B cell (primary cell): ENCODE measurements around the gene NPW. TPM values are rescaled to one million over a fixed set of nuclear protein-coding genes. Genes with fewer than 3 reads are reported as not detected.

Source experiments
- ATAC-seq: fragments of 200-7000 bp; cut with Tn5 transposase; one replicate; pipeline ENCODE4 v1.10.0; 2021; ENCODE audit warnings: low read depth, mild to moderate bottlenecking, moderate number of reproducible peaks, moderate library complexity
- CTCF ChIA-PET: fragments of 350-600 bp; sonication (Branson Sonifier 250); formaldehyde crosslinking; loops from one replicate; lab custom pipeline; 2021; ENCODE audit warnings: antibody characterized with exemption, inconsistent platforms; lab: Charles Lee
- POLR2A ChIA-PET: fragments of 350-600 bp; sonication (Branson Sonifier 250); formaldehyde crosslinking; loops from one replicate; lab custom pipeline; 2021; ENCODE audit warnings: antibody characterized with exemption; lab: Charles Lee
- DNase-seq: peaks from one replicate; pipeline ENCODE4 v3.0.0; 2013
- H2AFZ ChIP-seq: 2 replicates; pipeline ENCODE4 v1.6.1; 2012; ENCODE audit warnings: mild to moderate bottlenecking, low read depth, low read length; ENCODE audit not compliant: insufficient read depth, poor library complexity, severe bottlenecking
- H3K27ac ChIP-seq, 2 donors: 1 replicate in 1 of 2; 2 replicates in 1 of 2; pipeline ENCODE4 v1.5.1; 2012 to 2013; ENCODE audit warnings: low read length in 2 of 2, mild to moderate bottlenecking in 2 of 2, moderate library complexity in 1 of 2
- H3K27me3 ChIP-seq, 4 experiments: fragments of 200-600 bp in 1 of 4; sonication (generic) in 1 of 4; replicated peaks in 1 of 4; 1 replicate in 2 of 4; 2 replicates in 2 of 4; pipeline versions ENCODE4 v1.6.1 to v1.7.0; 2013 to 2016; ENCODE audit warnings: low read length in 3 of 4, mild to moderate bottlenecking in 2 of 4, mixed read lengths in 1 of 4, moderate library complexity in 1 of 4; ENCODE audit not compliant: insufficient read depth in 4 of 4, control insufficient read depth in 3 of 4; ENCODE audit errors: control extremely low read depth in 1 of 4
- H3K36me3 ChIP-seq, 2 experiments: replicated peaks in 1 of 2; 1 replicate in 1 of 2; 2 replicates in 1 of 2; pipeline versions ENCODE4 v1.6.1 to v1.7.1; 2013; ENCODE audit warnings: low read length in 1 of 2; ENCODE audit not compliant: insufficient read depth in 2 of 2, control insufficient read depth in 1 of 2; ENCODE audit errors: control extremely low read depth in 1 of 2, extremely low read depth in 1 of 2
- H3K4me1 ChIP-seq, 2 donors: fragments of 200-600 bp in 1 of 2; sonication (generic) in 1 of 2; 1 replicate in 1 of 2; 2 replicates in 1 of 2; pipeline versions ENCODE4 v1.5.1 to v1.6.1; 2013 to 2017; ENCODE audit warnings: low read length in 2 of 2; ENCODE audit not compliant: control insufficient read depth in 2 of 2, insufficient read depth in 2 of 2
- H3K4me2 ChIP-seq: replicated peaks from 2 replicates; pipeline ENCODE3; 2012; ENCODE audit warnings: mild to moderate bottlenecking, low read depth, low read length; ENCODE audit not compliant: poor library complexity, severe bottlenecking
- H3K4me3 ChIP-seq, 5 experiments: fragments of 200-600 bp in 1 of 5; sonication (generic) in 1 of 5; 1 replicate in 3 of 5; 2 replicates in 2 of 5; pipeline versions ENCODE4 v1.5.1 to v1.7.0; 2011 to 2016; ENCODE audit warnings: low read length in 4 of 5, mild to moderate bottlenecking in 4 of 5, low read depth in 2 of 5, control low read depth in 1 of 5, moderate library complexity in 1 of 5; ENCODE audit not compliant: insufficient read depth in 1 of 5; ENCODE audit errors: control extremely low read depth in 1 of 5, extremely low read depth in 1 of 5
- H3K79me2 ChIP-seq: fragments of 200-600 bp; sonication (generic); one replicate; pipeline ENCODE4 v1.6.0; 2016; ENCODE audit warnings: low read length; ENCODE audit not compliant: control insufficient read depth, insufficient read depth
- H3K9ac ChIP-seq: fragments of 200-600 bp; sonication (generic); 2 replicates; pipeline ENCODE4 v1.6.1; 2017; ENCODE audit warnings: mild to moderate bottlenecking, low read length, moderate library complexity
- H3K9me3 ChIP-seq, 3 donors: one replicate each; pipeline versions ENCODE4 v1.6.1 to v1.7.1; 2013; ENCODE audit warnings: low read length in 2 of 3; ENCODE audit not compliant: control insufficient read depth in 2 of 3, insufficient read depth in 1 of 3; ENCODE audit errors: control extremely low read depth in 1 of 3
- H4K20me1 ChIP-seq: 2 replicates; pipeline ENCODE4 v1.6.0; 2012; ENCODE audit warnings: mild to moderate bottlenecking, low read length; ENCODE audit not compliant: insufficient read depth, control insufficient read depth, poor library complexity, severe bottlenecking
- H3K27ac Mint-ChIP-seq: one replicate; pipeline ENCODE4 v1.8.0; 2021; ENCODE audit warnings: mixed read lengths
- H3K27me3 Mint-ChIP-seq: one replicate; pipeline ENCODE4 v1.8.0; 2021; ENCODE audit warnings: mixed read lengths
- H3K4me1 Mint-ChIP-seq: one replicate; pipeline ENCODE4 v1.8.0; 2021; ENCODE audit warnings: mixed read lengths
- H3K4me3 Mint-ChIP-seq: one replicate; pipeline ENCODE4 v1.8.0; 2021; ENCODE audit warnings: mixed read lengths
- H3K9me3 Mint-ChIP-seq: one replicate; pipeline ENCODE4 v1.8.0; 2022; ENCODE audit warnings: mixed read lengths; ENCODE audit not compliant: insufficient read depth
- EZH2 ChIP-seq: IDR thresholded peaks from 2 replicates; pipeline ENCODE4 v1.6.1; 2012; ENCODE audit warnings: borderline replicate concordance, low read depth, mild to moderate bottlenecking, moderate library complexity, low read length; ENCODE audit not compliant: insufficient read depth, poor library complexity, severe bottlenecking
- WGBS: methylation state at CpG from one replicate; pipeline ENCODE4 v1.1.5; 2013; ENCODE audit warnings: missing lambda C conversion rate; ENCODE audit not compliant: insufficient coverage; 5-methylcytosine and 5-hydroxymethylcytosine counted together
- intact Hi-C: fragments of 100-400 bp; cut with micrococcal nuclease; formaldehyde crosslinking; loops from one replicate; pipeline ENCODE4 v1.10.0; 2022
- polyA plus RNA-seq: library from polyadenylated mRNA; depleted of rRNA; stranded (reverse); fragments of >200 nt; gene quantifications from 2 replicates; pipeline ENCODE4 v1.2.3, GENCODE V29; 2012
- total RNA-seq, 2 donors: library from RNA; stranded (reverse); fragments of 120-200 nt in 1 of 2; gene quantifications; 1 replicate in 1 of 2; 2 replicates in 1 of 2; pipeline versions ENCODE4 v1.2.3 to v1.2.4, GENCODE V29; 2013 to 2022
- TF ChIP-seq, protein P1 (sequence below): fragments of 200-600 bp; IDR thresholded peaks from one replicate; pipeline ENCODE4 v1.8.0; 2022; ENCODE audit warnings: antibody characterized with exemption, mild to moderate bottlenecking

NPW gene
- total and polyA plus RNA-seq, 2 donors (not counting 1 experiment from before 2014, with no cell fraction given): 0.13 to 1.7 TPM

DNA sequence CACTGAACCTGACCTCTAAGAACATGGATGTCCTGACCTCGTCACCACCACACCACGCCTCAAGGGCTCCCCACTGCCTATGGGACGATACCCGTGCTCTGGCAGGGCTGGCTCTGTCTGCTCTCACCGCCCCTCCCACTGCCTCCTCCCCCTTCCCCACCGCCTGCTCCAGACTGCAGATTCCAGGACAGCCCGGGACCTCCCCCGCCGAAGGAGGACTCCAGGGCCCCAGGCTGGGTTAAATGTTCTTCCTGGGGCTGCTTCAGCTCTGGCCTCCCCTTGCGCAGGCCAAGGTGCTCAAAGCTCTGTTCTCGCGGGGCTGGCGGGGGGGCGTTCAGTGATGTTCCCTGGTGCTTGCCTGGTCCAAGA lies 3.1 kb downstream of the NPW start:
- intact Hi-C loops: loop anchor here (1.0 to 10.0 kb wide), 8 partner anchors 13 to 482 kb away; partner anchors contain the start of genes E4F1, ECI1, NTHL1 and RPS2
- H4K20me1 ChIP-seq: no peaks in the 10 kb centered on the region
- Mint-ChIP-seq H3K9me3 (no peaks in the 10 kb centered on the region), H3K4me3 (peak overlapping the region; percentile 88), H3K27ac (peak overlapping the region; percentile 82), H3K4me1 (peaks cover 19% of the 10 kb centered on the region), H3K27me3 (peaks cover 28% of the 10 kb centered on the region)
- DNase-seq (no peak), ATAC-seq (peak; percentile 11)
- no peaks in the 10 kb centered on the region for H3K9me3 ChIP-seq
- H3K27ac ChIP-seq: no peak overlapping the region
- POLR2A ChIA-PET: interaction anchor here (0.6 to 1.5 kb wide), 5 partner anchors 9 to 859 kb away, joined by 3 to 9 read pairs (median 4); partner anchors contain the start of gene TRAF7
- H3K4me1 ChIP-seq: peaks cover 34 to 41% of the 10 kb centered on the region in 2 donors
- peak overlapping the region; percentile 93 for H2AFZ ChIP-seq
- H3K4me3 ChIP-seq: peak overlapping the region in 4 of 5 experiments; percentile 34 to 57 (median 40)
- CTCF ChIA-PET: interaction anchor here (0.6 to 4.7 kb wide), 19 partner anchors 9 to 479 kb away, joined by 3 to 35 read pairs (median 4); partner anchors contain the start of genes MSRB1, NTHL1, PKD1 and RAB26
- H3K9ac ChIP-seq: peak overlapping the region; percentile 61
- H3K27me3 ChIP-seq: peaks cover 0 to 62% (median 24%) of the 10 kb centered on the region in 4 experiments
- H3K79me2 ChIP-seq: no peaks in the 10 kb centered on the region
- 9% methylated on average over 14 of the region's 14 CpGs for WGBS
- H3K4me2 ChIP-seq: peak overlapping the region; percentile 81
- TF ChIP-seq, protein P1, sequence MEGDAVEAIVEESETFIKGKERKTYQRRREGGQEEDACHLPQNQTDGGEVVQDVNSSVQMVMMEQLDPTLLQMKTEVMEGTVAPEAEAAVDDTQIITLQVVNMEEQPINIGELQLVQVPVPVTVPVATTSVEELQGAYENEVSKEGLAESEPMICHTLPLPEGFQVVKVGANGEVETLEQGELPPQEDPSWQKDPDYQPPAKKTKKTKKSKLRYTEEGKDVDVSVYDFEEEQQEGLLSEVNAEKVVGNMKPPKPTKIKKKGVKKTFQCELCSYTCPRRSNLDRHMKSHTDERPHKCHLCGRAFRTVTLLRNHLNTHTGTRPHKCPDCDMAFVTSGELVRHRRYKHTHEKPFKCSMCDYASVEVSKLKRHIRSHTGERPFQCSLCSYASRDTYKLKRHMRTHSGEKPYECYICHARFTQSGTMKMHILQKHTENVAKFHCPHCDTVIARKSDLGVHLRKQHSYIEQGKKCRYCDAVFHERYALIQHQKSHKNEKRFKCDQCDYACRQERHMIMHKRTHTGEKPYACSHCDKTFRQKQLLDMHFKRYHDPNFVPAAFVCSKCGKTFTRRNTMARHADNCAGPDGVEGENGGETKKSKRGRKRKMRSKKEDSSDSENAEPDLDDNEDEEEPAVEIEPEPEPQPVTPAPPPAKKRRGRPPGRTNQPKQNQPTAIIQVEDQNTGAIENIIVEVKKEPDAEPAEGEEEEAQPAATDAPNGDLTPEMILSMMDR: no peak
- TF ChIP-seq EZH2: no peak
- no peaks in the 10 kb centered on the region for H3K36me3 ChIP-seq
